IMR-90 (cell line): Measurements from ENCODE around the gene C6. TPM values are rescaled to one million over a fixed set of nuclear protein-coding genes. Genes with fewer than 3 reads are reported as not detected.

ENCODE experiments used
- ATAC-seq: fragments of 200-7000 bp; cut with Tn5 transposase; 2 replicates; pipeline ENCODE4 v1.9.1; 2020; ENCODE audit warnings: low read depth, mild to moderate bottlenecking, moderate library complexity
- BruUV-seq: library from RNA; stranded (reverse); fragments of 400-500 nt; replicated peaks from 2 replicates; lab custom pipeline; 2021; lab: Mats Ljungman, UMichigan
- CTCF ChIA-PET: fragments of 300-600 bp; formaldehyde crosslinking; extraction: SDS; loops from one replicate; lab custom pipeline; 2021; ENCODE audit warnings: antibody characterized with exemption; lab: Yijun Ruan, JAX
- POLR2A ChIA-PET: fragments of 300-600 bp; sonication (Branson Sonifier 250); formaldehyde crosslinking; loops from one replicate; lab custom pipeline; 2022; ENCODE audit warnings: antibody characterized with exemption; ENCODE audit not compliant: unreplicated experiment; lab: Charles Lee
- DNase-seq: peaks from one replicate; pipeline ENCODE4 v3.0.0; 2013
- H2AFZ ChIP-seq: replicated peaks from 2 replicates; pipeline ENCODE3; 2013; ENCODE audit warnings: low read length, mild to moderate bottlenecking; ENCODE audit not compliant: poor library complexity
- H2AK5ac ChIP-seq: 2 replicates; pipeline ENCODE4 v1.6.1; 2013; ENCODE audit warnings: low read depth, low read length, inconsistent platforms
- H2AK9ac ChIP-seq: replicated peaks from 2 replicates; pipeline ENCODE3; 2013; ENCODE audit warnings: mild to moderate bottlenecking, low read depth, low read length, moderate library complexity; ENCODE audit not compliant: poor library complexity
- H2BK120ac ChIP-seq: 2 replicates; pipeline ENCODE4 v1.6.1; 2013; ENCODE audit warnings: low read depth, low read length, inconsistent platforms
- H2BK15ac ChIP-seq: 3 replicates; pipeline ENCODE4 v1.6.1; 2013; ENCODE audit warnings: low read depth, low read length, inconsistent platforms
- H2BK20ac ChIP-seq: 2 replicates; pipeline ENCODE4 v1.6.1; 2013; ENCODE audit warnings: low read depth, mild to moderate bottlenecking, inconsistent platforms, low read length, moderate library complexity
- H2BK5ac ChIP-seq: 2 replicates; pipeline ENCODE4 v1.6.1; 2013; ENCODE audit warnings: mild to moderate bottlenecking, low read depth, low read length, inconsistent platforms; ENCODE audit not compliant: poor library complexity, severe bottlenecking
- H3K14ac ChIP-seq: replicated peaks from 2 replicates; pipeline ENCODE4 v1.6.1; 2013; ENCODE audit warnings: low read depth, low read length, inconsistent platforms
- H3K18ac ChIP-seq: 2 replicates; pipeline ENCODE4 v1.6.1; 2013; ENCODE audit warnings: low read depth, low read length, control low read depth
- H3K23ac ChIP-seq: 2 replicates; pipeline ENCODE4 v1.6.1; 2013; ENCODE audit warnings: low read depth, low read length, inconsistent platforms
- H3K27ac ChIP-seq: 2 replicates; pipeline ENCODE4 v1.5.1; 2013; ENCODE audit warnings: mild to moderate bottlenecking, control low read depth, low read length; ENCODE audit not compliant: insufficient read depth
- H3K27me3 ChIP-seq: 2 replicates; pipeline ENCODE4 v1.6.1; 2013; ENCODE audit warnings: low read length; ENCODE audit not compliant: control insufficient read depth, insufficient read depth
- H3K36me3 ChIP-seq: 2 replicates; pipeline ENCODE4 v1.6.1; 2013; ENCODE audit warnings: low read length, mixed read lengths; ENCODE audit not compliant: control insufficient read depth, insufficient read depth
- H3K4ac ChIP-seq: 2 replicates; pipeline ENCODE4 v1.6.1; 2013; ENCODE audit warnings: low read depth, low read length, inconsistent platforms
- H3K4me1 ChIP-seq: 2 replicates; pipeline ENCODE4 v1.6.1; 2013; ENCODE audit warnings: low read length, mixed read lengths; ENCODE audit not compliant: control insufficient read depth, insufficient read depth
- H3K4me2 ChIP-seq: 2 replicates; pipeline ENCODE4 v1.6.1; 2013; ENCODE audit warnings: low read depth, mild to moderate bottlenecking, control low read depth, low read length, moderate library complexity
- H3K4me3 ChIP-seq: 2 replicates; pipeline ENCODE4 v1.5.1; 2013; ENCODE audit warnings: low read depth, mild to moderate bottlenecking, control low read depth, low read length, moderate library complexity; ENCODE audit not compliant: insufficient read depth
- H3K56ac ChIP-seq: 2 replicates; pipeline ENCODE4 v1.6.1; 2013; ENCODE audit warnings: low read length, inconsistent platforms; ENCODE audit not compliant: insufficient read depth; ENCODE audit errors: extremely low read depth
- H3K79me1 ChIP-seq, 2 experiments: 2 replicates each; pipeline ENCODE4 v1.6.1; 2013; ENCODE audit warnings: low read length in 2 of 2, inconsistent platforms in 1 of 2, low read depth in 1 of 2
- H3K9ac ChIP-seq: 2 replicates; pipeline ENCODE4 v1.6.1; 2013; ENCODE audit warnings: low read depth, low read length, control low read depth
- H3K9me1 ChIP-seq: 2 replicates; pipeline ENCODE4 v1.6.1; 2013; ENCODE audit warnings: low read length, inconsistent platforms; ENCODE audit not compliant: insufficient read depth
- H3K9me3 ChIP-seq: 2 replicates; pipeline ENCODE4 v1.6.1; 2013; ENCODE audit warnings: low read length; ENCODE audit not compliant: control insufficient read depth, insufficient read depth
- H4K20me1 ChIP-seq: 2 replicates; pipeline ENCODE4 v1.6.1; 2013; ENCODE audit warnings: low read length, inconsistent platforms; ENCODE audit not compliant: insufficient read depth
- H4K5ac ChIP-seq: 2 replicates; pipeline ENCODE4 v1.6.1; 2013; ENCODE audit warnings: mild to moderate bottlenecking, low read depth, low read length, control low read depth
- H4K8ac ChIP-seq, 2 experiments: 2 replicates each; pipeline ENCODE4 v1.6.1; 2013; ENCODE audit warnings: low read depth in 2 of 2, low read length in 2 of 2, control low read depth in 1 of 2, inconsistent platforms in 1 of 2
- H4K91ac ChIP-seq: 2 replicates; pipeline ENCODE4 v1.6.1; 2013; ENCODE audit warnings: low read depth, low read length, inconsistent platforms; ENCODE audit not compliant: insufficient read depth
- BHLHE40 ChIP-seq: fragments of 150-350 bp; IDR thresholded peaks from 2 replicates; pipeline ENCODE4 v1.6.1; 2016; ENCODE audit warnings: mild to moderate bottlenecking, low read depth, low read length
- CEBPB ChIP-seq: IDR thresholded peaks from 2 replicates; pipeline ENCODE4 v1.6.1; 2012; ENCODE audit warnings: low read depth, low read length, improper control_type of control experiment
- CHD1 ChIP-seq: IDR thresholded peaks from 2 replicates; pipeline ENCODE4 v1.6.1; 2012; ENCODE audit warnings: low read depth, low read length, improper control_type of control experiment
- CTCF ChIP-seq: conservative IDR thresholded peaks from 2 replicates; pipeline ENCODE4 v1.5.1; 2012; ENCODE audit warnings: mild to moderate bottlenecking, low read depth, low read length, improper control_type of control experiment
- ELK1 ChIP-seq: fragments of 150-350 bp; IDR thresholded peaks from 2 replicates; pipeline ENCODE4 v1.6.1; 2016; ENCODE audit warnings: low read depth, mild to moderate bottlenecking, low read length, moderate library complexity, borderline replicate concordance
- FOS ChIP-seq: fragments of 150-350 bp; IDR thresholded peaks from 2 replicates; pipeline ENCODE4 v1.6.1; 2016; ENCODE audit warnings: low read depth, low read length
- MAFK ChIP-seq: IDR thresholded peaks from 2 replicates; pipeline ENCODE4 v1.6.1; 2012; ENCODE audit warnings: low read depth, low read length, improper control_type of control experiment
- MXI1 ChIP-seq: IDR thresholded peaks from 2 replicates; pipeline ENCODE4 v1.6.1; 2012; ENCODE audit warnings: low read depth, mild to moderate bottlenecking, low read length, moderate library complexity, borderline replicate concordance
- NFE2L2 ChIP-seq: fragments of 150-350 bp; IDR thresholded peaks from 2 replicates; pipeline ENCODE4 v1.6.1; 2016; ENCODE audit warnings: low read depth, mild to moderate bottlenecking, low read length
- POLR2A ChIP-seq: IDR thresholded peaks from 2 replicates; pipeline ENCODE4 v1.6.1; 2012; ENCODE audit warnings: mild to moderate bottlenecking, low read depth, low read length
- RAD21 ChIP-seq: IDR thresholded peaks from 2 replicates; pipeline ENCODE4 v1.6.1; 2012; ENCODE audit warnings: low read length, improper control_type of control experiment
- RCOR1 ChIP-seq: IDR thresholded peaks from 2 replicates; pipeline ENCODE4 v1.6.1; 2012; ENCODE audit warnings: mild to moderate bottlenecking, low read length, improper control_type of control experiment; ENCODE audit not compliant: insufficient replicate concordance
- RFX5 ChIP-seq: IDR thresholded peaks from 2 replicates; pipeline ENCODE4 v1.8.0; 2012; ENCODE audit warnings: low read depth, mild to moderate bottlenecking, low read length, moderate library complexity
- WGBS, 2 experiments: methylation state at CpG; one replicate each; pipeline versions ENCODE4 v1.1.5 to v1.1.7; 2013; ENCODE audit warnings: missing lambda C conversion rate in 2 of 2; ENCODE audit not compliant: insufficient read length in 1 of 2; ENCODE audit errors: extremely low coverage in 2 of 2; 5-methylcytosine and 5-hydroxymethylcytosine counted together
- dilution Hi-C: fragments of 300-500 bp; cut with HindIII; formaldehyde crosslinking; loops from one replicate; pipeline ENCODE4 v1.14.3; 2018; ENCODE audit warnings: low sequenced_read_pairs; ENCODE audit not compliant: unreplicated experiment
- in situ Hi-C: fragments of 300-500 bp; cut with MboI; formaldehyde crosslinking; loops from 3 replicates; pipeline ENCODE4 v1.14.3; 2019; ENCODE audit warnings: low sequenced_read_pairs, inconsistent platforms, mixed read lengths
- intact Hi-C: fragments of 100-400 bp; cut with micrococcal nuclease; formaldehyde crosslinking; loops from 2 replicates; pipeline ENCODE4 v1.10.0; 2022
- polyA plus RNA-seq, 3 experiments: library from polyadenylated mRNA; depleted of rRNA; stranded (reverse); fragments of >200 nt; gene quantifications; 2 replicates each; pipeline ENCODE4 v1.2.3, GENCODE V29; 2012; ENCODE audit warnings: low replicate concordance in 1 of 3
- total RNA-seq: library from RNA; depleted of rRNA; stranded (reverse); fragments of >200 nt; gene quantifications from 2 replicates; pipeline ENCODE4 v1.2.3, GENCODE V29; 2012
- TF ChIP-seq, protein P1 (sequence below): fragments of 150-350 bp; IDR thresholded peaks from 2 replicates; pipeline ENCODE4 v1.6.1; 2017; ENCODE audit warnings: mild to moderate bottlenecking, antibody characterized with exemption, low read length, low read depth

C6 gene
- total and polyA plus RNA-seq, 2 of the 4 experiments (the other 2 are of a cell fraction) = 0.05 to 0.18 TPM

- H4K8ac ChIP-seq = peak overlapping the region in 1 of 2 experiments; percentile 4; a peak in 2 of 4 replicates
- peak overlapping the region; percentile 5; the same call in 1 of the 2 replicates for H2BK120ac ChIP-seq
- dilution Hi-C loops = no loop called here
- peak overlapping the region; percentile 73 for H2BK5ac ChIP-seq
- CTCF ChIA-PET = interaction anchor here (0.6 kb wide), 1 partner anchor 1771 kb away, joined by 4 read pairs; no protein-coding TSS in a partner anchor
- no peak overlapping the region for H3K4me3 ChIP-seq
- H3K4ac ChIP-seq = no peak overlapping the region; the same call in 1 of the 2 replicates
- in situ Hi-C loops = no loop called here
- H3K9me3 ChIP-seq = no peaks in the 10 kb centered on the region
- ATAC-seq (no peak), DNase-seq (no peak)
- peak overlapping the region; percentile 44; the same call in 1 of the 2 replicates for H3K4me2 ChIP-seq
- H4K20me1 ChIP-seq = no peaks in the 10 kb centered on the region
- no CpG with 5 or more reads among the region's 5 CpGs for WGBS, 2 experiments
- peak overlapping the region; percentile 96 for H3K18ac ChIP-seq
- no peak overlapping the region for H2BK15ac ChIP-seq
- H3K9ac ChIP-seq = no peak overlapping the region
- POLR2A ChIA-PET = no interaction called here
- H4K5ac ChIP-seq = peak overlapping the region; percentile 97; the same call in 1 of the 2 replicates
- H2BK20ac ChIP-seq = no peak overlapping the region
- no peak overlapping the region for H3K23ac ChIP-seq
- no peaks in the 10 kb centered on the region for H3K79me1 ChIP-seq
- peaks cover 12% of the 10 kb centered on the region; the same call in 1 of the 2 replicates for H3K4me1 ChIP-seq
- intact Hi-C loops = no loop called here
- no peaks in the 10 kb centered on the region for H3K9me1 ChIP-seq
- H2AK5ac ChIP-seq = no peak overlapping the region; the same call in 1 of the 2 replicates
- H2AK9ac ChIP-seq = no peak overlapping the region
- no peak overlapping the region for H3K56ac ChIP-seq
- H2AFZ ChIP-seq = no peak overlapping the region
- BruUV-seq = no TSS peak
- H3K14ac ChIP-seq = peak overlapping the region; percentile 34; the same call in 1 of the 2 replicates
- H4K91ac ChIP-seq = no peak overlapping the region
- H3K36me3 ChIP-seq = no peaks in the 10 kb centered on the region
- H3K27ac ChIP-seq = no peak overlapping the region
- no peaks in the 10 kb centered on the region for H3K27me3 ChIP-seq
- TF ChIP-seq MAFK = no peak
- TF ChIP-seq CEBPB = no peak
- TF ChIP-seq POLR2A = no peak
- no peak for TF ChIP-seq BHLHE40
- TF ChIP-seq, protein P1, sequence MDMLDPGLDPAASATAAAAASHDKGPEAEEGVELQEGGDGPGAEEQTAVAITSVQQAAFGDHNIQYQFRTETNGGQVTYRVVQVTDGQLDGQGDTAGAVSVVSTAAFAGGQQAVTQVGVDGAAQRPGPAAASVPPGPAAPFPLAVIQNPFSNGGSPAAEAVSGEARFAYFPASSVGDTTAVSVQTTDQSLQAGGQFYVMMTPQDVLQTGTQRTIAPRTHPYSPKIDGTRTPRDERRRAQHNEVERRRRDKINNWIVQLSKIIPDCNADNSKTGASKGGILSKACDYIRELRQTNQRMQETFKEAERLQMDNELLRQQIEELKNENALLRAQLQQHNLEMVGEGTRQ = no peak
- TF ChIP-seq ELK1 = no peak
- TF ChIP-seq RCOR1 = no peak
- TF ChIP-seq NFE2L2 = no peak
- TF ChIP-seq RAD21 = no peak
- no peak for TF ChIP-seq CTCF
- TF ChIP-seq MXI1 = no peak
- TF ChIP-seq FOS = no peak
- no peak for TF ChIP-seq RFX5
- no peak for TF ChIP-seq CHD1
These were observed 31.4 kb downstream of the C6 start for GRCh38 chr5:41181691-41182564.
